NCI-H2029 treated with DMSO at 0.1 percent for 48 hours (cell line): ENCODE data around the gene KRTAP24-1.

Experiments used
- DNase-seq: peaks from one replicate; lab custom pipeline; 2025; lab: John Stamatoyannopoulos, UW

The KRTAP24-1 gene

DNA sequence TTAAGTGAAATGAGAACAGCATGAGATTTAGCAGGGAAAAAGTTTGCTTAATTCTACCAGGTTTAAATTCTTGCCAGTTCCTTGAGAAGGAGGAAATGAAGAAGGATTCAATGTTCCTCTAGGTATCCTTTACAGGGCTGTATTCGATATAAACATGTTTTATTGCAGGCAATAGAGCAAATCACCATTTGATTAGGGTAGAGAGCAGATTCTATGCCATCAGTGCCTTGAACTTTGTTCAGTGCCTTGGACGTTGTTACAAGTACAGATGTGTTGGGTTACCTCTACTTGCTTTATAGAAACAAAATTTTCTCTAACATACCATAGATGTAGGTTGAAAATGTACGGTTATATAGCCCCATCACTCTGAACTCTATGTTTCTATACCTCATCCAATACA lies 48.7 kb downstream of the KRTAP24-1 start:
- DNase-seq, result no peak

DNA sequence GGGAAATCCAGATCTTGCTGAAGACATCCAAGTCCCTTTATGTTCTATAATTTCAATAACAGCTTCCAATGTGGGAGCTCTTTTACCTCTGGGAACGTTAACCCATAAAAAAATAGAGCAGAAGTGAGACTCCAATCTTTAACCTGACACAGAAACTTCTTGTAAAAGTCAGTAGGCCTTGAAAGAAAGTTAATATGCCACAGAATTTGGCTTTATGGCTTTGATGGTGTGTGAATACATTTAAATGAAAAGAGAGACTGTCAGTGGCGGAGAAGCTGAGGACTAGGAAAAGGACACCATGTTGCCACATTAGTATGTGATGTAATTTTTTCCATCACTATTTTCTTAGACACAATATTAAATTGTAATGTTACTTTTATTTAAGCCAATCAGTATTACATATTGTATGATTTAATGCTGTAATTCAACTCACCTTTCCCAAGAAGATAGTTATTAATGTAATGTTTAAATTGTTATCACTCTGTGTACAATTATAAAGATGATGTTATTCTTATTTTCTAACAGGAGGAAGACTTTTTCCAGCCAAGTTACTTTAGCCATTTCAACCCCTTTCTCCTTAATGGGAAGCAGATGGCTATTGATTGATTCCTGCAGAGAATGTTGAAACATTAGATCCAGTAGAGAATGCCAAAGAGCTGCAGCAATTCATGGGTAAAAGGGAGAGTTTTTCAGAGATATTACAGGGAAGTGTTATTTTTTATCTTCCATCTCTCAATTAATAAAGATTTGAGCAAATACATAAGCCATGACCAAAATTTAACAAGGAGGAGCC lies 49.3 kb downstream of the KRTAP24-1 start:
- DNase-seq, result no peak

DNA sequence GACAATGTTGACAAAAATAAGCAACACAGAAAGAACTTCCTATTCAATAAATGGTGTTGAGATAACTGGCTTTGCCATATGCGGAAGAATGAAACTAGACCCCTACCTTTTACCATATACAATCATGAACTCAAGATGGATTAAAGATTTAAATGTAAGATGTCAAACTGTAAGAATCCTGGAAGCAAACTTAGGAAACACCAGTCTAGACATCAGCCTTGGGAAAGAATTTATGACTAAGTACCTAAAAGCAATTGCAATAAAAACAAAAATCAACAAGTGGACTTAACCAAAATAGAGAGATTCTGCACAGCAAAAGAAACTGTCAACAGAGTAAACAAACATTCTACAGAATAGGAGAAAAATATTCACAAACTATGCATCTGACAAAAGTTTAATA lies 50.7 kb downstream of the KRTAP24-1 start:
- no peak for DNase-seq
